ENCODE data around the gene EID2. TPM values are rescaled to one million over a fixed set of nuclear protein-coding genes. Genes with fewer than 3 reads are reported as not detected.

The EID2 gene
- total RNA-seq, 1 experiment from 2014 or later, result 26.3 TPM

DNA sequence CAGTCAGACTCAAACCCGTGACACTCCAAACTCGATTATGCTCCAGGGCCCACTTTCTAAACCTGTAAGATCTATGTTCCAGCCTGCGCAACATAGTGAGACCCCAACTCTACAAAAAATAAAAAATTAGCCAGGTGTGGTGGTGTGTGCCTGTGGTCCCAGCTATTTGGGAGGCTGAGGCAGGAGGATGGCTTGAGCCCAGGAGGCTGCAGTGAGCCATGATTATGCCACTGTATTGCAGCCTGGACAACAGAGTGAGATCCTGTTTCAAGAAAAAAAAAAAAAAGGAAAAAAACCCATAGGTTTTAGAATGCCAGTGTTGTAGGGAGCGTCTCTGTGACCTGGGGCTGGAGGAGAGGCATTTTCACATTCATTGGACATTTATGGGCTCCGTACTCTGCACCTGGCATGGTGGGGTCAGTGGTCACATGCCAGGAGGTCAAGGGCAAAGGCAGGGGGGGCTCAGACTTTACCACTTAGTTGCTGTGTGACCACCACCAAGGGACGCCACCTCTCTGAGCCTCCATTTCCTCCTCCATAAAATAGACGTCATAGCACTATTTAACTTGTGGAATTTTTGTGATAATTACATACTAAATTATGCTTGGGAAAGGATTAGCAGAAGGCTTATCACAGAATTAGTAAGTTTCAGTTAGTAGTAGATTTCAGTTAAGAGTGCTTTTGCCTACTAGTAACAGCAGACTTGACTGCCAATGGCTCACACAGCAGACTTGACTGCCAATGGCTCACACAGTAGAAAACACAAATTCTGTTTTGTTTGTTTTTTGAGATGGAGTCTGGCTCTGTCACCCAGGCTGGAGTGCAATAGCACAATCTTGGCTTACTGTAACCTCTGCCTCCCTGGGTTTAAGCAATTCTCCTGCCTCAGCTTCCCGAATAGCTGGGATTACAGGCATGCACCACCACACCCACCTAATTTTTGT lies 19.1 kb downstream of the EID2 start:
- Histone ChIP-seq H3K36me3 (ENCODE audit: control insufficient read depth, insufficient read depth, low read length) (no peaks in the 10 kb centered on the region), H3K4me1 (no peaks in the 10 kb centered on the region), H3K27me3 (replicated peaks; ENCODE audit: control insufficient read depth, insufficient read depth, low read length) (no peaks in the 10 kb centered on the region), H3K9me3 (no peaks in the 10 kb centered on the region), H3K4me3 (ENCODE audit: low read depth, low read length) (no peak overlapping the region)
- Mint-ChIP-seq H3K9me3 (ENCODE audit: unreplicated experiment) (no peaks in the 10 kb centered on the region), H3K27me3 (ENCODE audit: insufficient read depth, unreplicated experiment) (peaks cover 5% of the 10 kb centered on the region), H3K4me1 (ENCODE audit: low read depth, unreplicated experiment) (no peaks in the 10 kb centered on the region), H3K27ac (ENCODE audit: unreplicated experiment) (no peak overlapping the region), H3K4me3 (ENCODE audit: unreplicated experiment) (no peak overlapping the region), H3K36me3 (ENCODE audit: insufficient read depth, unreplicated experiment) (no peaks in the 10 kb centered on the region)
- DNase-seq, result no peak
- TF ChIP-seq CTCF (IDR thresholded peaks at IDR 0.05; ENCODE audit: insufficient read depth in 1 of 2, low read depth in 1 of 2, low read length in 1 of 2, severe bottlenecking in 1 of 2, unreplicated experiment in 1 of 2), result no peak
- intact Hi-C loops (cut with micrococcal nuclease; ENCODE audit: unreplicated experiment), result no loop called here
- POLR2A ChIA-PET, result no interaction called here
- CTCF ChIA-PET, result no interaction called here
- BruUV-seq (replicated peaks), result no TSS peak

- Mint-ChIP-seq H3K9me3 (ENCODE audit: unreplicated experiment) (no peaks in the 10 kb centered on the region), H3K36me3 (ENCODE audit: insufficient read depth, unreplicated experiment) (no peaks in the 10 kb centered on the region), H3K27ac (ENCODE audit: unreplicated experiment) (no peak overlapping the region), H3K4me1 (ENCODE audit: low read depth, unreplicated experiment) (no peaks in the 10 kb centered on the region), H3K4me3 (ENCODE audit: unreplicated experiment) (no peak overlapping the region), H3K27me3 (ENCODE audit: insufficient read depth, unreplicated experiment) (peaks cover 5% of the 10 kb centered on the region)
- intact Hi-C loops (cut with micrococcal nuclease; ENCODE audit: unreplicated experiment), result no loop called here
- Histone ChIP-seq H3K4me1 (no peaks in the 10 kb centered on the region), H3K4me3 (ENCODE audit: low read depth, low read length) (no peak overlapping the region), H3K27me3 (replicated peaks; ENCODE audit: control insufficient read depth, insufficient read depth, low read length) (no peaks in the 10 kb centered on the region), H3K36me3 (ENCODE audit: control insufficient read depth, insufficient read depth, low read length) (no peaks in the 10 kb centered on the region), H3K9me3 (no peaks in the 10 kb centered on the region)
- BruUV-seq (replicated peaks), result no TSS peak
- ChIA-PET POLR2A (no interaction called here), CTCF (interaction anchor here (0.6 to 1.5 kb wide), 2 partner anchors 9 to 16 kb away, joined by 5 to 6 read pairs; no protein-coding TSS in a partner anchor)
- no peak for DNase-seq
- TF ChIP-seq CTCF (IDR thresholded peaks at IDR 0.05; ENCODE audit: insufficient read depth in 1 of 2, low read depth in 1 of 2, low read length in 1 of 2, severe bottlenecking in 1 of 2, unreplicated experiment in 1 of 2), result no peak
Observed at GRCh38 chr19:39518975-39519374, 21.0 kb downstream of the EID2 start.

GRCh38 chr19:39518458-39518857 lies 21.5 kb downstream of the EID2 start:
- intact Hi-C loops (cut with micrococcal nuclease; ENCODE audit: unreplicated experiment), result no loop called here
- peaks cover 5% of the 10 kb centered on the region for H3K27me3 Mint-ChIP-seq (ENCODE audit: insufficient read depth, unreplicated experiment)
- no peak for TF ChIP-seq CTCF (IDR thresholded peaks at IDR 0.05; ENCODE audit: insufficient read depth in 1 of 2, low read depth in 1 of 2, low read length in 1 of 2, severe bottlenecking in 1 of 2, unreplicated experiment in 1 of 2)

More at GRCh38 chr19:39518458-39518857, 21.5 kb downstream of the EID2 start:
- no peaks in the 10 kb centered on the region for H3K4me1 ChIP-seq
- no peak for DNase-seq
- no TSS peak for BruUV-seq (replicated peaks)
- Mint-ChIP-seq H3K27ac (ENCODE audit: unreplicated experiment) (no peak overlapping the region), H3K9me3 (ENCODE audit: unreplicated experiment) (no peaks in the 10 kb centered on the region), H3K4me1 (ENCODE audit: low read depth, unreplicated experiment) (no peaks in the 10 kb centered on the region), H3K36me3 (ENCODE audit: insufficient read depth, unreplicated experiment) (no peaks in the 10 kb centered on the region), H3K4me3 (ENCODE audit: unreplicated experiment) (no peak overlapping the region)
- ChIA-PET POLR2A (no interaction called here), CTCF (interaction anchor here (0.6 to 1.5 kb wide), 2 partner anchors 8 to 15 kb away, joined by 5 to 6 read pairs; no protein-coding TSS in a partner anchor)
- H3K4me3 ChIP-seq (ENCODE audit: low read depth, low read length), result no peak overlapping the region
- no peaks in the 10 kb centered on the region for H3K9me3 ChIP-seq
- no peaks in the 10 kb centered on the region for H3K36me3 ChIP-seq (ENCODE audit: control insufficient read depth, insufficient read depth, low read length)
- H3K27me3 ChIP-seq (replicated peaks; ENCODE audit: control insufficient read depth, insufficient read depth, low read length), result no peaks in the 10 kb centered on the region

Measured in Caco-2 (cell line).